GM21390 (cell line): ENCODE results near the gene CBFA2T2.
"Not testable (repeated sequence)": the region's sequence is repeated elsewhere in the genome, so short reads cannot be mapped to it uniquely, and the experiment has no call there.

Experiments
- ATAC-seq: cut with Tn5 transposase; IDR thresholded peaks from one replicate; pipeline ENCODE4 v1.9.1; 2021; ENCODE audit not compliant: unreplicated experiment

CBFA2T2 gene

DNA sequence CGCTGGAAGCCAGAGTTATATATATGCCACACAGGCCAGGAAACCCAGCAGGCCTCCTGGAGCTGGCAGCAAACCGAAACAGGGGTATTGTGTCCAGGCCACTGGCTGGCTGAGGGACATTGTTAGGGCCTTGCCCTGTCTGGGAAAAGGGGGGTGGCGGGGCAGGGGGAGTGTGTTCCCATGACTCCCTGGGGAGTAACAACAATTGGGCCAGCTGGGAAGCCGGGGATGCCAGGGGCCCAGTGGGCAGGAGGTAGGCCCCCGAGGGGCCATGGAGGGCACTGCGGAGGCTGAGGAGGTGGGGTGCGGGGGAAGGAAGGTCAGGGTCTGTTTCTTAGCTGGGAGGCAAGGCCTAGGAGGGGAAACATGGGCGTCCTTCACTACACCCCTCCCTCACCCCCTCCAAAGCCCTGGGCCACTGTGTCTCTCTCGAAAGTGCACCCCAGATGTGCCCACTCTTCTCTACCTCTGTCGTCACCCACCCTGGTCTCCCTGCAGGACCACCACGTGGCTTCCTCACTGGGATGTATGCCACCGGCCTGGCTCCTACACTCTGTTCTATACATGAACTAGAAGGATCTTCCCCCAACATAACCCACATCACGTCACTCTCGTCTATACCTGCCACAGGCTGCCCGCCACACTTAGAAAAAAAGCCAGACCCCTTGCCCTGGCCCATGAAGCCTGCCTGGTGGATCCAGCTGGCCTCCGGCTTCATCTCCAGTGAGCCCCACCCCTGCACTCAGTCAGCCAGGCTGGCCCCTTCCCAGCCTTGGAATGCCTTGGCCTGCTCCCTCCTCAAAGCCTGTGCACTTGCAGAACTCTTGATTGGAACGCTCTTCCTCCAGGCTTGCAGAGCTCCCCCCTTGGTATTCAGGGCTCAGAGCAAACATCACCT, 204.1 kb downstream of the CBFA2T2 start:
- no peak for ATAC-seq

DNA sequence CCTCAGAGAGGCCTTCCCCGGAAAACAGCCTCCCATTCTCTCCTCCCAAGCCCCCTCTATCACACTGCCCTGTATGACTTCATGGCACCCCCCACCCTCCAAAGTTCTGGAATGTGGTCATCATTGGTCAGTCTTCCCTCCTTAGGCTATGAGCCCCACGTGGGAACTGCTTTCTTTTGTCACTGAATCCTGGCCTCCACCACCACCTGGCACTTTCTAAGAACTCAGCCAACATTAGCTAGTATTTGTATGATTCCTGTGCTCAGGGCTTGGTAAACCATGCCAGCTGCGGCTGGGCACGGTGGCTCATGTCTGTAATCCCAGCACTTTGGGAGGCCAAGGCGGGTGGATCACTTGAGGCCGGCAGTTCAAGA, 204.7 kb downstream of the CBFA2T2 start:
- ATAC-seq = no peak

DNA sequence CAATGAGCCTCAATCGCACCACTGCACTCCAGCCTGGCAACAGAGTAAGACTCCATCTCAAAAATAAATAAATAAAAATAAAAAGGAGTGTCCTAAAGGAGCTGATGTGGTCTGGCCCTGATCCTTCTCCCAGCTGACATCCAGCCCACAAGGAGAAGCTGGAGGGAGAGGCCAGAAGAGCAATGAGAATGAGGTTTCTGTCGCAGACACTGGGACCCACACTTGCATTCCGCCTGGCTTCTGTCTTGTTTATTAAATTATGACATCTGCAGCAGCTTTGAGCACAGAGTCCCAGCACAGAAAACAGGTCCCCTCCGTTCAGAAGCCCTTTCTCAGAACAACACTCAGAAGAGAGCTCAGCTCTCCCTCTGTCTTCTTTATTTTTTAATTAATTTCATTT, 206.6 kb downstream of the CBFA2T2 start:
- ATAC-seq = no peak

DNA sequence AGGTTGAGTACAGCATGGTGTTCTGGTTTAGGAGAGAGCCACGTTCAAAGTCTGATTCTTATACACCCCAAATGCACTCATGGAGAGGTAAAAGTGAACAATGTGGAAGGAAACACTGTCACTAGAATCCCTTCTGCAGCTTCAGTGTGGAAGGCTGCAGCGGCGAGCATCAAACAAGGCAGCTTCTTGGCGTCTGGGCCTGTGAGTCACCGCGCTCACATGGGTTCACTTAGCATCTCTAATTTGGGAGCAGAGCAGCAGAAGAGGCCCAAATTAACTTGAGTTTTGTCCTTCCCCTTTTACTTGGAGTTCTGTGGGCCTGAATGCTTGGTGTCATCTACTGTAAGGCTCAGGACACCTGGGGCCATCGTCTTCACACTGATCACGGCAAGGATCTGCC, 207.2 kb downstream of the CBFA2T2 start:
- no peak for ATAC-seq

DNA sequence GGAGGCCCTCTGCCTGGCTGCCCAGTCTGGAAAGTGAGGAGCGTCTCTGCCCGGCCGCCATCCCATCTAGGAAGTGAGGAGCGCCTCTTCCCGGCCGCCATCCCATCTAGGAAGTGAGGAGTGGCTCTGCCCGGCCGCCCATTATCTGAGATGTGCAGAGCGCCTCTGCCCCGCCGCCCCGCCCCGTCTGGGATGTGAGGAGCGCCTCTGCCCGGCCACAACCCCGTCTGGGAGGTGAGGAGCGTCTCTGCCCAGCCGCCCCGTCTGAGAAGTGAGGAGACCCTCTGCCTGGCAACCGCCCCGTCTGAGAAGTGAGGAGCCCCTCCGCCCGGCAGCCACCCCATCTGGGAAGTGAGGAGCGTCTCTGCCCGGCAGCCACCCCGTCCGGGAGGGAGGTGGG, 209.1 kb downstream of the CBFA2T2 start:
- ATAC-seq = not testable (repeated sequence)
